OCI-LY7 (cell line): Measurements from ENCODE around the gene SOD3. TPM values are rescaled to one million over a fixed set of nuclear protein-coding genes. Genes with fewer than 3 reads are reported as not detected.

ENCODE experiments used
- BruUV-seq: library from RNA; stranded (reverse); fragments of 400-500 nt; replicated peaks from 2 replicates; lab custom pipeline; 2021; lab: Mats Ljungman, UMichigan
- CTCF ChIA-PET: fragments of 300-600 bp; sonication (Branson Sonifier 250); formaldehyde crosslinking; loops from one replicate; lab custom pipeline; 2022; ENCODE audit warnings: antibody characterized with exemption; ENCODE audit not compliant: unreplicated experiment; lab: Charles Lee
- POLR2A ChIA-PET: fragments of 300-600 bp; sonication (Branson Sonifier 250); formaldehyde crosslinking; loops from one replicate; lab custom pipeline; 2022; ENCODE audit warnings: antibody characterized with exemption; lab: Charles Lee
- DNase-seq: peaks from one replicate; pipeline ENCODE4 v3.0.0-alpha.2; 2015; ENCODE audit warnings: low spot score
- H2AFZ ChIP-seq: fragments of 200-600 bp; sonication (generic), shearing (Covaris generic); 2 replicates; pipeline ENCODE4 v1.6.1; 2014; ENCODE audit warnings: mild to moderate bottlenecking, antibody characterized with exemption, low read length, moderate library complexity
- H3K27ac ChIP-seq: fragments of 200-600 bp; sonication (generic); 2 replicates; pipeline ENCODE4 v1.5.1; 2014; ENCODE audit warnings: mixed run types, low read depth, mild to moderate bottlenecking, moderate library complexity, low read length, inconsistent platforms; ENCODE audit not compliant: poor library complexity, severe bottlenecking
- H3K36me3 ChIP-seq: fragments of 200-600 bp; sonication (generic); 2 replicates; pipeline ENCODE4 v1.6.1; 2014; ENCODE audit warnings: mild to moderate bottlenecking, antibody characterized with exemption, low read length, moderate library complexity, mixed read lengths; ENCODE audit not compliant: insufficient read depth
- H3K4me1 ChIP-seq: fragments of 200-600 bp; sonication (generic); 2 replicates; pipeline ENCODE4 v1.5.1; 2014; ENCODE audit warnings: mild to moderate bottlenecking, low read length; ENCODE audit not compliant: insufficient read depth, poor library complexity, severe bottlenecking
- H3K4me2 ChIP-seq: fragments of 200-600 bp; sonication (generic); 2 replicates; pipeline ENCODE4 v1.6.1; 2014; ENCODE audit warnings: mild to moderate bottlenecking, low read length
- H3K4me3 ChIP-seq: fragments of 200-600 bp; sonication (generic); 2 replicates; pipeline ENCODE4 v1.5.1; 2014; ENCODE audit warnings: mild to moderate bottlenecking, low read depth, low read length; ENCODE audit not compliant: poor library complexity, severe bottlenecking
- H3K79me2 ChIP-seq: fragments of 200-600 bp; sonication (generic); 2 replicates; pipeline ENCODE4 v1.6.1; 2016; ENCODE audit warnings: low read depth, mild to moderate bottlenecking, low read length, moderate library complexity, mixed read lengths; ENCODE audit not compliant: insufficient read depth
- H3K9me2 ChIP-seq: fragments of 200-600 bp; sonication (generic); 2 replicates; pipeline ENCODE4 v1.6.1; 2016; ENCODE audit warnings: mild to moderate bottlenecking, low read length, mixed read lengths; ENCODE audit not compliant: insufficient read depth
- H3K9me3 ChIP-seq: fragments of 200-600 bp; sonication (generic); 2 replicates; pipeline ENCODE4 v1.6.1; 2014; ENCODE audit warnings: mild to moderate bottlenecking, mixed run types, low read length, mixed read lengths
- H4K20me1 ChIP-seq: fragments of 200-600 bp; sonication (generic); 2 replicates; pipeline ENCODE4 v1.6.1; 2014; ENCODE audit warnings: mild to moderate bottlenecking, antibody characterized with exemption, low read length, moderate library complexity, mixed read lengths; ENCODE audit not compliant: insufficient read depth
- EZH2phosphoT487 ChIP-seq: fragments of 200-600 bp; sonication (generic); IDR thresholded peaks from 2 replicates; pipeline ENCODE4 v1.6.1; 2018; ENCODE audit warnings: low read depth, borderline replicate concordance, mild to moderate bottlenecking, mixed run types, antibody characterized with exemption, low read length, moderate library complexity, mixed read lengths
- intact Hi-C: fragments of 100-400 bp; cut with micrococcal nuclease; formaldehyde crosslinking; loops from one replicate; pipeline ENCODE4 v1.10.0; 2022; ENCODE audit not compliant: unreplicated experiment
- total RNA-seq, 2 experiments: library from RNA; depleted of rRNA in 1 of 2; stranded (reverse); fragments of >200 nt in 1 of 2; shearing (Covaris generic) in 1 of 2; gene quantifications; 2 replicates each; pipeline ENCODE4 v1.2.3, GENCODE V29; 2014 to 2022
- TF ChIP-seq, protein P1 (sequence below): fragments of 200-600 bp; sonication (generic); conservative IDR thresholded peaks from 2 replicates; pipeline ENCODE4 v1.5.1; 2014; ENCODE audit warnings: mild to moderate bottlenecking, antibody characterized with exemption, low read length, moderate library complexity, mixed read lengths

Gene SOD3
- total RNA-seq, 2 experiments from 2014 or later = not detected

DNA sequence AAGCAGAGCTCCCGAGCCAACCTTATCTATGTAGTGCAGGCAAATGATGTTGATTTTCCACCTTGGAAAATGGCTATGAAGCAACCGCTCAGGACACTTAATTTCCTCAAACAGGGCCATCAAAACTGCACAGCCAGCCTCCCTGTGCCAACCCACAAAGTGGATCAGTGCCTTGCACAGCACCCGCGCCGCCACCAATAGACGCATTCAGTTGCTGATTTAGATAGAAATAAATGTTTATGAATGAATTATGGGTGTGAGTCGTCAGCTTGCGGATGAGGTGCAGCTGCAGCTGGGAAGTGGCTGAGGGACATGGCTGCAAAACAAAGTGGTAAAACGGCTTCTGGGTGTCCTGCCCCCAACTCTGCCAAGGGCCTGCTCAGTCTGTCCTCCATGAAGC, 47.0 kb downstream of the SOD3 start:
- DNase-seq = no peak
- Histone ChIP-seq H3K9me3 (no peaks in the 10 kb centered on the region), H2AFZ (no peak overlapping the region), H3K79me2 (no peaks in the 10 kb centered on the region), H3K4me1 (no peaks in the 10 kb centered on the region), H3K4me2 (no peak overlapping the region), H3K36me3 (no peaks in the 10 kb centered on the region), H3K27ac (no peak overlapping the region), H3K9me2 (no peaks in the 10 kb centered on the region), H3K4me3 (no peak overlapping the region), H4K20me1 (no peaks in the 10 kb centered on the region)
- POLR2A ChIA-PET = interaction anchor here (0.6 to 1.1 kb wide), 2 partner anchors 27 to 299 kb away, joined by 3 to 4 read pairs; no protein-coding TSS in a partner anchor
- CTCF ChIA-PET = no interaction called here
- intact Hi-C loops = no loop called here
- TF ChIP-seq, protein P1, sequence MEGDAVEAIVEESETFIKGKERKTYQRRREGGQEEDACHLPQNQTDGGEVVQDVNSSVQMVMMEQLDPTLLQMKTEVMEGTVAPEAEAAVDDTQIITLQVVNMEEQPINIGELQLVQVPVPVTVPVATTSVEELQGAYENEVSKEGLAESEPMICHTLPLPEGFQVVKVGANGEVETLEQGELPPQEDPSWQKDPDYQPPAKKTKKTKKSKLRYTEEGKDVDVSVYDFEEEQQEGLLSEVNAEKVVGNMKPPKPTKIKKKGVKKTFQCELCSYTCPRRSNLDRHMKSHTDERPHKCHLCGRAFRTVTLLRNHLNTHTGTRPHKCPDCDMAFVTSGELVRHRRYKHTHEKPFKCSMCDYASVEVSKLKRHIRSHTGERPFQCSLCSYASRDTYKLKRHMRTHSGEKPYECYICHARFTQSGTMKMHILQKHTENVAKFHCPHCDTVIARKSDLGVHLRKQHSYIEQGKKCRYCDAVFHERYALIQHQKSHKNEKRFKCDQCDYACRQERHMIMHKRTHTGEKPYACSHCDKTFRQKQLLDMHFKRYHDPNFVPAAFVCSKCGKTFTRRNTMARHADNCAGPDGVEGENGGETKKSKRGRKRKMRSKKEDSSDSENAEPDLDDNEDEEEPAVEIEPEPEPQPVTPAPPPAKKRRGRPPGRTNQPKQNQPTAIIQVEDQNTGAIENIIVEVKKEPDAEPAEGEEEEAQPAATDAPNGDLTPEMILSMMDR = no peak
- TF ChIP-seq EZH2phosphoT487 = no peak
- no TSS peak for BruUV-seq

DNA sequence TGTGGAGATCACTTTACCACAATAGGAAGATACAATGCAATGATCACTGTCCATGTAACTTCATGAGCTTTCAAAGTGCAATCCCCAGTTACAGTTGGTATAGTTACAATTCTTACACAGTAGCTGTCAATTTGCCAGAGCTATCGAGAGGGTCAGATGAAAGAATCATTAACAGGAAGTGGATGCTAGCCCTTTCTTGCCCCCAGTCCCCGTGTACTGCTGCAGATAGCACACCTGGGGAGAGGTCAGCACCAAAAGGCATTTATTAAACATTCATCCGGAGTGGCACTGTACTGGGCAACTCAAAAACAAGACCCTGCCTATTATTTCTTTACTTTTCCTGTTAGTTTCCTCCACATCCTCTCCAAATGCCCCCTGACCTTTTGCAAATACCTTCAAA, 47.7 kb downstream of the SOD3 start:
- no peak for TF ChIP-seq EZH2phosphoT487
- H3K4me2 ChIP-seq = no peak overlapping the region
- no peaks in the 10 kb centered on the region for H3K36me3 ChIP-seq
- no peaks in the 10 kb centered on the region for H3K4me1 ChIP-seq
- no TSS peak for BruUV-seq
- H3K9me3 ChIP-seq = no peaks in the 10 kb centered on the region
- ChIA-PET CTCF (no interaction called here), POLR2A (interaction anchor here (1.1 kb wide), 1 partner anchor 26 kb away, joined by 4 read pairs; no protein-coding TSS in a partner anchor)
- H3K79me2 ChIP-seq = no peaks in the 10 kb centered on the region
- no peak overlapping the region for H3K4me3 ChIP-seq
- H3K9me2 ChIP-seq = no peaks in the 10 kb centered on the region
- no peak overlapping the region for H2AFZ ChIP-seq
- H3K27ac ChIP-seq = no peak overlapping the region
- intact Hi-C loops = no loop called here
- DNase-seq = no peak
- H4K20me1 ChIP-seq = no peaks in the 10 kb centered on the region

DNA sequence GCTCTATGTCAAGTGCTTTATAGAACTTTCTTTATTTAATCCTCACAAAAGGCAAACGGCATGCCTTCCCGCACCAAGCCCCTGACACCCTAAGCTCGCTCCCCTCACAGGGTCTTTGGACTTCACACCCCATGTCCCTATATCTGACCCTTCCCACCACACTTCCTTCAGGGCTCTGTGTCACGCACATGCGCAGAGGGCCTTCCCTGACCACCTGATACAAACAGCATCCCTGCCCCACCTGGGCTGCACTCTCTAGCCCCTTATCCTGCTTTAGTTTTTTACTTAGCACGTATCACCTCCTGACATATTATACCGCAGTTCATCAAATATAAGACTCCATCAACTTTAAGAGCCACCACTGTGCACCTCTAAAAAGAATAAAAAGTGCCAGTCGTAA, 49.8 kb downstream of the SOD3 start:
- Histone ChIP-seq H2AFZ (no peak overlapping the region), H3K79me2 (no peaks in the 10 kb centered on the region), H3K4me2 (no peak overlapping the region), H3K27ac (no peak overlapping the region), H3K9me2 (no peaks in the 10 kb centered on the region), H3K36me3 (no peaks in the 10 kb centered on the region), H3K4me3 (no peak overlapping the region), H4K20me1 (no peaks in the 10 kb centered on the region), H3K4me1 (no peaks in the 10 kb centered on the region), H3K9me3 (no peaks in the 10 kb centered on the region)
- DNase-seq = no peak
- ChIA-PET POLR2A (no interaction called here), CTCF (no interaction called here)
- intact Hi-C loops = no loop called here
- no peak for TF ChIP-seq EZH2phosphoT487
- TF ChIP-seq, protein P1 = no peak
- no TSS peak for BruUV-seq
